ENCODE measurements around the gene COL11A1.

- TF ChIP-seq CTCF (IDR thresholded peaks at IDR 0.05 in 2 of 3, conservative IDR thresholded peaks at IDR 0.05 in 1 of 3; ENCODE audit: borderline replicate concordance in 1 of 3, insufficient read depth in 1 of 3, low read depth in 2 of 3, low read length in 2 of 3) (no peak), POLR2A (IDR thresholded peaks at IDR 0.05; ENCODE audit: borderline replicate concordance, extremely low read depth, insufficient read depth, insufficient read length) (no peak), CEBPB (IDR thresholded peaks at IDR 0.05; ENCODE audit: low read depth) (no peak), ZNF274 (IDR thresholded peaks at IDR 0.05; ENCODE audit: low read depth, low read length) (no peak), RAD21 (IDR thresholded peaks at IDR 0.05; ENCODE audit: low read depth) (no peak), SIN3A (IDR thresholded peaks at IDR 0.05; ENCODE audit: low read depth) (no peak), SRF (IDR thresholded peaks at IDR 0.05; ENCODE audit: low read depth) (no peak), EZH2 (IDR thresholded peaks at IDR 0.05) (no peak)
Observed at GRCh38 chr1:103146166-103146565, 37.8 kb upstream of the COL11A1 start.
